NCI-H510A treated with DMSO at 0.1 percent for 48 hours (cell line): ENCODE results near the gene COL8A1.

Experiments used
- DNase-seq: peaks from one replicate; lab custom pipeline; 2025; lab: John Stamatoyannopoulos, UW

The COL8A1 gene

DNA sequence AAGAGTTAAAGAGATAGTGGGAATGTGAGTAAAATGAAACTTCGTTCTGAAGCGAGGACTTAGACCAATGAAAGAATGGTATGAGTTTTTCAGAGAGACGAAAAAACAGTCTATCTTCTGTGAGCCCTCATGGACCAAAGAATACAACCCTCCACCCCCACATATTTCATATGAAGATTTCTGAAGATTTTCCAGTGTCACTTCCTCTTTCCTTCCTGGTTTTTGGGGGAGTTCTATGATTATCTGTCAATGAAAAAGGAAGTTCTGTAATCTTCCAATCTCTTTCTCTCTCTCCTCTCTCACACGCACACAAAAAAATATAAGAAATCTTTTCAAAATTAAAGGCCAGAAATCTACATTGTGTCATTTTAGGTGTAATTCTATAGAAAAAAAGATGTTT is 206.9 kb downstream of the COL8A1 start:
- no peak for DNase-seq

DNA sequence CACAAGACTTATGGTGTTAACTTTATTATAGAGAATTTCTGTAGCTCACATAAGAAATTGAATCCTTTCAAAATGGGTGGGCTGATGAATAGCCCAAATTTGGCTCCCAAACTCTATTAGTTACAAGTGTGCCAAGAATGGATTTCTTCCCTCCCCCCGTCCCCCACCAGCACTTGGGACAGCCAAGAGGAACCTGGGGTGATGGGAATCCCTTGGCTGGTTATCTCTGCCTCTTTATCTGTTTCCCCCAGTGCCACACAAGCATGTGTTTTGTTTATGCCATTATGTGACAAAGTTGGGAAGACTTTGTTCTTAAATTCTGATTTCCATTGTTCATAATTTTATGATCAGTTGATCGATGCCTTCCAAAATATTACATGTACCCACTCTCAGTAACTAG is 207.6 kb downstream of the COL8A1 start:
- DNase-seq = no peak

DNA sequence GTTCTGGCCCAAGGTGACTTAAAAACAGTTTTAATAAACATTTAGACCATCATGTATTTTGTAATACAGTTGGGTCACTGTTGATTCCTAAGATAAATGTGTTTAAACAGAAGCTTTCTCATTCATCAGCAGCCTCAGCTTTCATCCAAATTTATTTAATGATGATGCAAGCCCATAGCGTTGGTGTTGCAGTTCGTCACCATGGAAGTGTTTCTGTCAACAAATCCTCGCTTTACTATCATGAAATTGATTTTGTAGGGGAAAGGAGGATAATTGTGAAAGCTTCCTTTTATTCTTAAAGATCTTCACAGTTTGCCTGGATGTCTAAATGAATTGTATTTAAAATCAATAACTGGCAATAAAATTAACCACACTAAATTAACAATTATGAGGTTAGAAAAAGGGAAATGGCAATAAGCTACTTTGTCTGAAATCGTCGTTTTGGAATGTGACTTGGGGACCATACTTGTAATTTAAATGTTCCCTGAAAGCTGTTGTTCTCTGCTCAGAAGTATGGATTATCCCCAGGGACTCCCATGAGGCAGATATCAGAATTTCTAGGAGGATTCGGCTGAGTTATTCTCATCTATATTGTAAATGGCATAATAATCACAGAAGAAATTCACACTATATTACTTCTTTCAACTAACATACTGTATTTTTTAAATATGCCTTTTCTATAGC is 208.2 kb downstream of the COL8A1 start:
- DNase-seq = no peak

DNA sequence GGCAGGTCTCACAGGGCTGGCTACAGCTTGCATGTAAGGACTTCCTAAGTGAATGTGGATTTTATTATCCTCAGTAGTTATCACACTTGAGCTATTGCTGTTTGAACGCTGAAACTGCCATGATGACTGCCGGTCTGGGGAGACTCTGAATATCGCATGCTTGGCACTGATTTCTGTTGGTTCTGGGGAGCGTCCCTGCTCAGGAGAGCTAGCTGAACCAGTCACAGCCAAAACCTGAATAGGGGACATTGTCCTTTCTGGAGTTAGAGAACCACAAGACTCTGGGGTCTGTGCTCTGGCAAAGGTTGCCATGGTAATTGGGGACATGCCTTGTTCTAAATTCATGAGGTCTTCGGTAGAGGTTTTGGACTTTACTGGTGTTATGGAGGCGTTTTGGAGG is 210.0 kb downstream of the COL8A1 start:
- DNase-seq = no peak
